SK-N-MC (cell line): ENCODE results near the gene CSTPP1.

Source experiments
- EZH2 ChIP-seq: fragments of 200-600 bp; sonication (generic); IDR thresholded peaks from one replicate; pipeline ENCODE4 v1.6.1; 2017; ENCODE audit warnings: antibody characterized with exemption
- POLR2AphosphoS5 ChIP-seq: IDR thresholded peaks from 2 replicates; pipeline ENCODE4 v1.6.1; 2012; ENCODE audit warnings: mild to moderate bottlenecking, low read depth, low read length, borderline replicate concordance

- TF ChIP-seq EZH2 (no peak), POLR2AphosphoS5 (no peak)
Observed at GRCh38 chr11:47172740-47173336, 236.3 kb downstream of the CSTPP1 start.
